GM18909 (cell line): ENCODE results near the gene NEO1.

ENCODE experiments used
- ATAC-seq: cut with Tn5 transposase; IDR thresholded peaks from one replicate; pipeline ENCODE4 v1.9.1; 2021; ENCODE audit warnings: mild to moderate bottlenecking; ENCODE audit not compliant: unreplicated experiment, poor library complexity

NEO1 gene

DNA sequence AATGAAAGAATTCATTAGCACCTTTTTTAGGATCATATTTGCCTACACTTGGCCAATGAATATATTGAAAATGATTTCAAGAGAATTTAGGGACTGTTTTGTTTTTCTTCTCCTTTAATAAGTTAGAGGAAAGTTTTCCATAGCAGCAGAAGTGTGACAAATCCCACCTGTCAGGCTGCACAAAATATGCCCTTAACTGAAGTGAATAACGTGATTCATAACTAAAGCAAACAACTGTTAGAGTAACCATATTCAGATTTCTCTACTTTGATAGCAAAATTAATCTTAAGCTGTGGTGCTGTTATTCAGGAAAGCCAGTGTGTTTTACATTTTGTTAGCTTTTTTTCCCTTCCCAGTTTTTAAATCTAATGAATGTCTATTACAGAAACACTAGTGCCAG lies 195.1 kb downstream of the NEO1 start:
- ATAC-seq, result no peak

DNA sequence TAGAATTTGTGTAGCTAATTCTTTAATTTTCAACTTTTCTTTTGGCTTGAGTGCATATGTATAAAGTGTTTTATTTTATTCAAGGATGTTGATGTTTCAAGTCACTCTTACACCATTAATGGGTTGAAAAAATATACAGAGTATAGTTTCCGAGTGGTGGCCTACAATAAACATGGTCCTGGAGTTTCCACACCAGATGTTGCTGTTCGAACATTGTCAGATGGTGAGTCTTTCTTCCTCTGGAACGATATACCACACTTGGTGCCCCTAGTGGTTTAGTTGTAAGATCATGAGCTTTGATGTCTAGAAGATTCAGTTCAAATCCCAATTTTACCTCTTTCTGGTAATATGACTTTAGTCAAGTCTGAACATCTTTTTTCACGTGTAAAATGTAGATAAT lies 197.2 kb downstream of the NEO1 start:
- no peak for ATAC-seq

DNA sequence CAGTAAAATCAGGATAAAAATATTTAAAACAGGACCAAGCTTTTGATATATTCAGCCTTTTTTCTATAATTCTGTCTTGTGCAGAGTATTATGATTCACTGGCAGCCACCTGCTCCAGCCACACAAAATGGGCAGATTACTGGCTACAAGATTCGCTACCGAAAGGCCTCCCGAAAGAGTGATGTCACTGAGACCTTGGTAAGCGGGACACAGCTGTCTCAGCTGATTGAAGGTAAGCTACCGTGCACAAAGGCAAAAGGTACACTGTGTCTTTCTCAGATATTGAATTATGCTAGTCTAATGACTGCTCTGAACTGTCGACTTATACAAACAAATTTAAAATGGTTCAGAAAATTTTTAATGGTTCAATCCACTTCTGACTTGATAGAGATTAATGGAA lies 202.3 kb downstream of the NEO1 start:
- ATAC-seq, result no peak

DNA sequence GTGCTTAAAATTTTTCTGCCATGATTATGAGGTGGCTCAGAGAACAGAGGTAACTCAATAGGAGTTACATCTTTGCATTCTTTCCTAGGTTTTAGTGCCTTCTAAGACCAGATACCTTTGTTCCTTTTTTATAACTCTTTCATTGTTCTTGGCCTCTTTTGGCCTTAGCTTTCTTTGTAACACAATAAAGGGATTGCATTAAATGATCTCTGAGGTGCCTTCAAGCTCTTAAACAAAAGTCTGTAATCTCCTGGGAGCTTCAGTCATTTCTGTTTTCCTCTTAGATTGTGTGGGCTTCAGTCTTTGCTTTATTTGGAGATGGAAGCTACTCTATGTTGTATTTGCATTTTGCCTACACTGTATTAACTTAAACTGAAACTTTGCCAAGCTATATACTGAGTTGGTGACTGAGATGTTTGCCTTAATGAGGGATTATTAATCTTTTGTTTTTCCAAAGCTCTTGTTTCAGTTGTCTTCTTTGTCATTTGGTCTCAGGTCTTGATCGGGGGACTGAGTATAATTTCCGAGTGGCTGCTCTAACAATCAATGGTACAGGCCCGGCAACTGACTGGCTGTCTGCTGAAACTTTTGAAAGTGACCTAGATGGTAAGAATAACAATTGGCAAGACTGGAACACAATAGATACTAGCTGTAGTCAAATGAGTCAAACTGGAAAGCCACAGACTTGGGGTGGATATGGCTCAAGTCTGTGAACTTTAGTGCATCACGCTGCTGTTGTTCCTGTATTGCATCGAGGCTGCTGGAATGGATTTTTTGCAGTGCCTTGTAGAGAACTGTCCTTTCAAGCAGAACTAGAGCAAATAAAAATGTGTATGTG lies 206.2 kb downstream of the NEO1 start:
- no peak for ATAC-seq

DNA sequence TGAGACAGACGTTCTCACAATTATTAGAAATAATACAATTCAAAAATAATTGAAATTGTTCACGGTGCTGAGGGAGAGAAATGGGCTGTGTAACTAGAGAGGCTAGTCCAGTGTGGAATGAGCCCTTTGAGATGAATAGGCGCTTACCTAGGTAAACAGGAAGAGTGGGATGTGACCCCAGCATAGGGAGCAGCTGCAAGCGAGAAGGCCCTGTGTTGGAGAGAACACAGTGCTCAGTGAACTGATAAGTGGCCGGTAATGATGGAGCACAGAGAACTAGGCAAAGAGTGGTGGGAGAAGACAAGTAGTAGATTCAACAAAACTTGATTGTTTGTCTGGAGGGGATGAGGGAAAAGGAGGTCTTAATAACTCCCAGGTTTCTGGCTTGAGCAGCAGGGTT lies 212.6 kb downstream of the NEO1 start:
- no peak for ATAC-seq

DNA sequence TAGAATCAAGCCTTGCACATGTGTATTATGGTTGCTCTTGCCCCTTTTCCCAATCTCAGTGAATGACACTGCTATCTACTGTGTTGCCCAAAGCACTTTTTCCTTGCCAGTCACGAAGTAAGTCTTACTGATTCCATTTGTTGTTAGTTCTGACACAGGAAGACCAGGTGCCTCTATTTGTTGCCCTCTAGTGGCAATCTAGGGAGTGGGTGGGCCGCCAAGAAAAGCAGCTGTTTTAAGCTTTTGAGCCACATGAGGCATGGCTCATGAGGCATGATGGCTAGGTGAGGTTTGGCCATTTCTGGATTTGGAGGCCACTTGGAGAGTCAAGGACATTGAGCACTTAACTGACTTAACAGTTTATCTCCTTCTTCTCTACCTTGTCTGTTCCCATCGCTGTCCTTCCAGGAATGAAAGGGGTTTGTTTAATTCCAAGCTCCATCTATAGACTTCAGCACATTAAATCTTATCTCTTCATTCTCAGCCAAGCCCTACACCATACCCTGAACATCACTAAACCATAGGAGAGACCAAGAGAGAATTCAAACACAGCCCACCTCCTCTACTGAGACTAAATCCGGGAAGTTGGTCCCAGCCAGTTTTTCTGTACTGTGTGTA lies 213.4 kb downstream of the NEO1 start:
- ATAC-seq, result no peak

DNA sequence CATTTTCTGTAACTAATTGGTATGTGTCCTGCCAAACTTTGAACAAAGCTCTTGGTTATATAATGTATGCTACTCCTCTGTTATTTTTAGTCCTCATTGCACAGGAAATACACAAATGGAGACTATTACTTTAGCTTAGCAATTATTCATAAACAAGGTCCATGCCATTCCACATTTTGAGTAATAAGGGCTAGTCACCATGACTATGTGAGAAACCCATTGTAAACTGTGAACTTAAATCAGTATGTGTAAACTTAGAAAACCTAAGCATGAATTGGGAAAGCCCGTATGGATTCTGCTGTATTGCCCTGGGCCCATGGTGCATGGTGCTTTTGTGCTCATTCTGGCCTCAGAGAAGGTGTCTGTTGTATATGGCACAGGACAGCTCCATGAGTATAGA lies 216.2 kb downstream of the NEO1 start:
- ATAC-seq, result no peak

DNA sequence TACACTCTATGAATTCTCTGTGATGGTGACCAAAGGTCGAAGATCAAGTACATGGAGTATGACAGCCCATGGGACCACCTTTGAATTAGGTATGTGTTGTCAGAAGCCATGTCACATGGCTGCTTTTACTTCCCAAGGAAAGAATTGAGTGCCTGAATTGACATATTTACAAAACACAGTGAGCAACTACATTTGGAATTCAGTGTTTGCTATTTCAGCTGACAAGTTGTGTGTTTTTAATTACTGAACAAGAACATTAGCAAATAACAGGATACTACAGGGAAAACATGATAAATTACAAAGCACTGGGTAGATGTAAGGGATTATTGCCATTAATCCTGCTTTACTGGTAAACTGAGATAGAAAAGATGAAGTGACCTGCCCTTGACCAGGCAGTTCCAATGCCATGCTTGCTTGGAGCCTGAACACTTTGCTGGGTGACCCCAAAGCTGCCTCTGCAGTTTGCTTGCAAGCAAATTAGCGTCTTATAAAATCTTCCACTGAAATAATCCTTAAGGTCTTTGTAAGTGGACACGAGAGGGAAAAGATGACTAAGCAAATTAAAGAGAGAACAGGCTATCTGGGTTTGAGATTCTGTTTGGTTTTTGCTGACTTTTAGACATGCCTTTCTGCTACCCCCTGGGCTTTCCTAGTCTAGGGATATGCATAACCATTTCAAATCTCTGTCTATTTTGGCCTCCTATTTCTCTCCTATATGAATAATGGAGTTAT lies 218.3 kb downstream of the NEO1 start:
- no peak for ATAC-seq

DNA sequence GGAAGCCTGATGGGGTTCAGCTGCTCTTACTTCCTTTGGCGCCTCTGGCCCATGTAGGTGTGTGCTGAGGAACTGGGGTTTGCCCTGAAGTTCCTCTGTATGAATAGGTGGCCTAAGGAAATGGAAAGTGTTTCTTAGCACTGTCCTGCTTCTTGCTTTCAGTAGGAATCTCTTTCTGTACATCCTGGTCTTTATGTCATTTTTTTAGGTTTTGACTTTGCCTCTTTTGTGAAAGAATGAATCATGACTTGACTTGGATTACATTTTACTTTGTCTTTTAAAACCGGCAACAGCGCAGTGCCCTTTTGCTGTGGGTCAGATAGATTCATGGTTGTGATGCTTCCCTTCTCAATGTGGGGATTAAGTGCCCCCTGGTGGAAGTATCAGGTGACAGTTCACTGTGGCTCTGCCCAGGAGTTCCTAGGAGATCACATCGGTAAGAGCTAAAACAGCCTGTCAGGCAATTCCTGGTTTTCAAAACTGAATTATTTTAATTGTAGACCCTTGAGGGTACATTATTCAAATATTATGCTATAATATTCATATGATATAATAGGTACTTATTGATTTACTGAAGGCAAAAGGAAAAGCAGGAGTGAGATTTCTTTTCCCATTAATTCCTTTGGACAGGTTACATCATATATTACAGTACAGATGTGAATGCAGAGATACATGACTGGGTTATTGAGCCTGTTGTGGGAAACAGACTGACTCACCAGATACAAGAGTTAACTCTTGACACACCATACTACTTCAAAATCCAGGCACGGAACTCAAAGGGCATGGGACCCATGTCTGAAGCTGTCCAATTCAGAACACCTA lies 221.1 kb downstream of the NEO1 start:
- no peak for ATAC-seq

DNA sequence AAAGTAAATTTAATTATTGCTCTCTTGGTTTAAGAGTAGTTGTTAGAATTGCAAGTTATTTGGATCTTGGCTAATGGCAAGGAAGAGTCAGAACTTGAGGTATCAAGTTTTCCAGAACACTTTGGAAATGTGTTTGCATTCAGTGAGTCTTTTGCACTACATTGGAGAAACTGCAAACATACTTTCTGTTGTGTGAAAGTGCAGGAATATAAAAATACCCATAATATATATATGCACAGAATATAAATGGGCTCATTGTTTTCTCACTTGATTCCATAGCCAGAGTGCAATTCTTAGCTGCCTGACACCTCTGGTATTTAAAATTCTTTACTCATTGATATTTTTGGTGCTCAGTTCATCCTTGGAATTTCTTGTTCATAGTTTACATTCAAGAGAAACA lies 223.6 kb downstream of the NEO1 start:
- no peak for ATAC-seq

DNA sequence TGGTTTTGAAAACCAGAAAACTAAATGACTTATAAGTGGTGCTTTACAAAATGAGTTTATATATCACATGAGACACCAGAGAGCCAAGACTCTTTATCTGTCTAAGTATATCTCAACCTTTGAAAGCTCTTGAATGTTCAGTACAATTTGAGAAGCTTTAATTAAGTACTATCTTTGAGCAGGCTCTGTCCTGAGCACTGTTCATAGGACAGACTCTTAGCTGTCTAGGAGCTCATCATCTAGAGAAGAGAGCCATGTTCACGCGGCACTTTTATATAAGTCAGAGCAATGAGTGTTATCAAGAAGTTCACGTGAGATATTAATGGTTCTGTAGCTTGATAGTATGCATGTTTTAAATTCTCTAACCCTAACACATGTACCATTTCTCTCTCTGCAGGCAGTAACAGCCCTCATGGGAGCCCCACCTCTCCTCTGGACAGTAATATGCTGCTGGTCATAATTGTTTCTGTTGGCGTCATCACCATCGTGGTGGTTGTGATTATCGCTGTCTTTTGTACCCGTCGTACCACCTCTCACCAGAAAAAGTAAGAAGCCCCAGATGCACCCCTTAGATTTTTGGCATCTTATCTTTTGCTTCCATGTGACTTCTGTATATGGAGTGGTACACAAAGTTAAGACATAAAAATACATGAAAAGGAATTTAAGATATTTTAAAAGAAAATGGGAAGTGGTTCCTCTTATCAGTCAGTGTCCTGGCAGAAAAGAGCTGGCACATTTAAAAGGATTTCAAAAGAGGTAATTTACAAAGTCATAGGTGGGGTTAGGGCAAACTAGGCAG lies 230.5 kb downstream of the NEO1 start:
- no peak for ATAC-seq

DNA sequence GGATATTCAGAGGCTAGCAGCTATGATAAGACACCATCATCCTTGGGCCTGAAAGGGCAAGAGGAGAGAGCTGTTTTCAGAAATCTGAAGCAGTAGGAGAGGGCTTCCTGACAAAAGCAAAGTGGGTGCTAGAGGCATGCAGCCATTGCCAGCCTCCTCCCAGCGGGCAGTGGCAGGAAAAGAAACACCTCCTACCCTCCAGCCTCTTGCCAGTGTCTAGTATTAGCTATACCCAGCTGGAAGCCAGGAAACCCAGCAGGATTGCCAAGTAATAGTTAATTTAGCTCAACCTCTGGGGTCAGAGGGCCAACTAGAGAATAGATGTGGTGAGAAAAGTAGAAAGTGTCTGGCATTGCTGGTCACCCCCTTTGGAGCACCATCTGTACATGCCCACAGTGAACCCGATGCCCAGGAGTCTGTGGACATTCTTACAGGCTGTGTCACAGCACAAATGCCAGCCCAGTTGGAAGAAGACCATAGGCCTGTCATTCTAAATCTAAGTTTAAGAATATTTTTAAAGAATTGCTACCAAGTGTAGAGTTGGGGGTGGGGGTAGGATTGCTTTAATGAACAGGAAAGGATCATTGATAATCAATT lies 231.2 kb downstream of the NEO1 start:
- ATAC-seq, result no peak

DNA sequence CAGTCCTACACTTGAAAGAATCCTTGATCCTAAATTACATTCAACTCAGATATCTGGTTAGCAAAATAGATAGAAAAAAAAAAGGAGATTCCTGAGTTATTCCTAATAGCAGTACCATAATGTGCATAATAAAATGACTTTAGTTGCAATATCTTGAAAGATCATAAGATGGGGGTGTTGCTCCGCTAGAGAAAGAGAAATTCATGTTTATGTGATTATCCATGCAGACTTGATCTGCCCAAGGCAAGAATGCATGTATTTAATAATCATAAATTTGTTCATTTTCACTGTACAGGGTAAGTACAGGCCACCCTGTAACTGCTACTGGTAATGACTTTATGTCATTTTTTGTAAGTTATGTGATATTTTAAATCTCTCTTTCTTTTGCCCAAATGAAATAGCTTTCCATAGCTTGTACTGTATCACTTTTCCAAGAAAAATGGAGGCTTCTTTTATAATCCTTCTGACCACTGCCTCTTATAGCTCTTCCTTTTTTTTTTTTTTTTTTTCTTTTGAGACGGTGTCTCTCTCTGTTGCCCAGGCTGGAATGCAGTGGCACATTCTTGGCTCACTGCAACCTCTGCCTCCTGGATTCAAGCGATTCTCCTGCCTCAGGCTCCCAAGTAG lies 231.9 kb downstream of the NEO1 start:
- ATAC-seq, result no peak

DNA sequence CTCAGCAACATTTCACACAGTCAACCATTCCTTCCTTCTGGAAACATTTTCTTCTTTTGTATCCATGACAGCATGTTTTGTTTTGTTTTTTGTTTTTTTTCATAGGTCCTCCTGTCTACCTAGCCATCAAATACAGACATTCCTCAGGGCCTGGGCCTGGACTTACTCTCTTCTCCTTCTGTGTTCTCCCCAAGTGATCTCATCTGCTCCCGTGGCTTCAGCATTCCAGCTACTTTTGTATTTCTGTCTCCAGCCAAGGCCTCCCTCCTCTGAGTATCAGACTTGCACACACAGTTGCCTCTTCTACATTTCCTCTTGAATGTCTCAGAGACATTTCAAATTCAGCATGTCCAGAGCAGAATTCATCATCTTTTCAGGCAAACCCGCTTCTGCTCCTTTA lies 234.0 kb downstream of the NEO1 start:
- no peak for ATAC-seq

DNA sequence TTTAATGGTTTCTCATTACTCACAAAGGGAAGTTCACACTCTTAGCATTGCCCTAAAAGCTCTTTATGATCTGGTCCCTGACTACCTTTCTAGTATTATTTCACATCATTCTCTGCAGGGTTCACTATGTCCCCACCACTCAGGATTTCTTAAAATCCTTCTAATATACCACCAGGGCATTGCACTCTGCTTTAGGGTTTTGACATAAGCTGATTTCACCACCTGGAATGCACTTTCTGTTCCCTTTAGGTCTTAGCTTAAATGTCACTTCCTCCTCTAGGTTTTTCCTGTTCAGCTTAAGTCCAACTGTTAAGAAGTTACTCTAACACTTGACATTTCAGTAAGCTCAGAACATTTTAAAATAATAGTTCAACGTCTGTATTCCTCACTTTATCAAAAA lies 234.8 kb downstream of the NEO1 start:
- ATAC-seq, result no peak

DNA sequence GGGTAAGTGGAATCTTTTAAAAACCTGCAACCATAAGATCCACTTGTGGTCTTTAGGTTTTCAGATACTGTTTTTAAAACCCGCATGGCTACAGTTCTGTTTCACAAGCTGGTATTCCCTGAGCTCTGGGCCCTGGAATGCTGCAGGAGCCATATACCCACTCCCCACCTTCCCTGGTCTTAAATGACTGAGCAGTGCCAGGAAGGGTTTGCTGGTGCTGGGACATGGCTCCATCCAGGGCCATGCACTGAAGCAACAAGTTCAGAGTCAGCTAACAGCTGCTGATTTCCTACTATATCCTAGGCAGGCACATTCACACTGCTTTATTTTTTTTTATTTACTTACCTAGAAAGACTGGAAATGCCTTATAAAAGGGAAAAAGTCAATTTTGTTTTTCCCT lies 239.2 kb downstream of the NEO1 start:
- no peak for ATAC-seq

DNA sequence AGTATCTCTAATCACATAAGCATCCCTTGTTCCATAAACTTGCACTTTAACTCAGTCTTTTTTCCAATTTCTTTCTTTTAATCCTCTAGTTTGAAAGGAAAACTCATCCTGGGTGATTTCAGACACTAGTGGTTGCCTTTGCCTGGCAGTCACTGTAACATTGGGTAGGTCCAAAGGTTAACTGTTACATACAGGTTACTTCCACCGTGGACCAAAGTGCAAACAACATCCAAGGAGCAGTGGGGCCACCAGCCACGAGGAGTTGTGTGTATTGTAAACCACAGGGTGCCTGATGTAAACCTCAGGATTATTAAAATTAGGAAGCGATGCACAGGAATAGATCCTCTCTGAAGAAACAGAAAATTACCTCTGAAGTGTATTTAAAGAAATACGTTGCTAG lies 241.5 kb downstream of the NEO1 start:
- no peak for ATAC-seq

DNA sequence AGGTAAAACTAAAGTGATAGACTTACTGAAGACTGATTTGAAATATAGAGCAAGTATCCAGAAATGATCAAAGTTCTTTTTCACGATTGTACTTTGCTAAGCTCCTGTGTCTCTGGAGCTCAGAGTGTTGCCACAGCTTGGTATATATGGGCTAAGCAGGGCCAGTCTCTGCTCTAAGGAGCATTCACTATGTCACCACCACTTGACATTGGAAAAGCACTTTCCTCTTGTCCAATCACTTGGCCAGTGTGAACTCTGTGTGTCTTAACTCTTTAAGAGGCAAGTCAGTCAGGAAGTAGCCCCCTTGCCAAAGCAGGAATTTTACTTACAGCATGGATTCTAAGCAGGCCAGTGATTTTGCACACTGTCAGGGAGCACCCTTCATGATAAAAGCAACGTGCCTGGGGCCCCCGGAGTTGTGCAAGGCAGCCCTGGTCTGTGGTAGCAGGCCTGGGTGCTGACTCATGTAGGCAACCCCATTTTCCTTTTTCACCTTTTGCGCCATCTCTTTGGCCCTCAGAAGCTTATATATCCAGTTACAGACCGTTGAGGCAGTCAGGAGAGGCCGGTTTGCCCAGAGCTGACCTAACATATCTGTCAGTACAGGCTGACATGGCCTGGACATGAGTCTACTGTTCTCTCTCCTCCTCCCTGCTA lies 243.5 kb downstream of the NEO1 start:
- no peak for ATAC-seq
